GM21737 (cell line): Measurements from ENCODE around the gene IL4R.
"Not testable (repeated sequence)": the region's sequence is repeated elsewhere in the genome, so short reads cannot be mapped to it uniquely, and the experiment has no call there.

Experiments used
- ATAC-seq: cut with Tn5 transposase; IDR thresholded peaks from one replicate; pipeline ENCODE4 v1.9.1; 2021; ENCODE audit warnings: mild to moderate bottlenecking, moderate library complexity; ENCODE audit not compliant: unreplicated experiment

Gene IL4R

GRCh38 chr16:27313422-27314160 lies at the start of gene IL4R:
TSS of gene IL4R (plus strand) at chr16:27313974. CDS start at chr16:27340204, 26,230 bp downstream.
- peak; percentile 43 for ATAC-seq

GRCh38 chr16:27264151-27264550 lies 49.6 kb upstream of the IL4R start:
- no peak for ATAC-seq

- ATAC-seq = no peak
Observed at GRCh38 chr16:27265982-27266381, 47.8 kb upstream of the IL4R start.

- ATAC-seq = no peak
Observed at GRCh38 chr16:27267037-27267677, 46.6 kb upstream of the IL4R start.

GRCh38 chr16:27268376-27269299 lies 45.1 kb upstream of the IL4R start, which contains the start of gene NSMCE1:
TSS of gene NSMCE1 (minus strand) at chr16:27268772. CDS start at chr16:27257570, 11,202 bp downstream.
- peak; percentile 92 for ATAC-seq

- ATAC-seq = no peak
Observed at GRCh38 chr16:27269300-27270150, 44.2 kb upstream of the IL4R start.

- ATAC-seq = no peak
Observed at GRCh38 chr16:27270349-27270748, 43.4 kb upstream of the IL4R start.

- no peak for ATAC-seq
Observed at GRCh38 chr16:27272076-27272475, 41.7 kb upstream of the IL4R start.

- ATAC-seq = not testable (repeated sequence)
Observed at GRCh38 chr16:27272697-27273096, 41.1 kb upstream of the IL4R start.

- no peak for ATAC-seq
Observed at GRCh38 chr16:27273330-27273669, 40.5 kb upstream of the IL4R start.

- no peak for ATAC-seq
Observed at GRCh38 chr16:27273670-27274423, 39.9 kb upstream of the IL4R start.

- ATAC-seq = not testable (repeated sequence)
Observed at GRCh38 chr16:27274424-27274874, 39.3 kb upstream of the IL4R start.

- ATAC-seq = no peak
Observed at GRCh38 chr16:27275394-27275793, 38.4 kb upstream of the IL4R start.

GRCh38 chr16:27281243-27281642 lies 32.5 kb upstream of the IL4R start:
- no peak for ATAC-seq

GRCh38 chr16:27284865-27285675 lies 28.7 kb upstream of the IL4R start:
- ATAC-seq = no peak

GRCh38 chr16:27285676-27286196 lies 28.0 kb upstream of the IL4R start:
- no peak for ATAC-seq

- no peak for ATAC-seq
Observed at GRCh38 chr16:27286451-27286850, 27.3 kb upstream of the IL4R start.

- no peak for ATAC-seq
Observed at GRCh38 chr16:27287051-27287811, 26.5 kb upstream of the IL4R start.
